Activated CD8-positive, alpha-beta memory T cell treated with anti-CD3 and anti-CD28 coated beads, Interleukin-2, amount 50 U/mL, for 4 hours (primary cell): ENCODE measurements around the gene CSPG4.
"Not testable (repeated sequence)": the region's sequence is repeated elsewhere in the genome, so short reads cannot be mapped to it uniquely, and the experiment has no call there.

Experiments used
- DNase-seq: peaks from one replicate; pipeline ENCODE4 v3.0.0-alpha.2; 2020

CSPG4 gene

GRCh38 chr15:75686212-75686642 is 26.4 kb downstream of the CSPG4 start:
- peak; percentile 73 for DNase-seq

- no peak for DNase-seq
Measured at GRCh38 chr15:75685195-75685594, 27.5 kb downstream of the CSPG4 start.

DNA sequence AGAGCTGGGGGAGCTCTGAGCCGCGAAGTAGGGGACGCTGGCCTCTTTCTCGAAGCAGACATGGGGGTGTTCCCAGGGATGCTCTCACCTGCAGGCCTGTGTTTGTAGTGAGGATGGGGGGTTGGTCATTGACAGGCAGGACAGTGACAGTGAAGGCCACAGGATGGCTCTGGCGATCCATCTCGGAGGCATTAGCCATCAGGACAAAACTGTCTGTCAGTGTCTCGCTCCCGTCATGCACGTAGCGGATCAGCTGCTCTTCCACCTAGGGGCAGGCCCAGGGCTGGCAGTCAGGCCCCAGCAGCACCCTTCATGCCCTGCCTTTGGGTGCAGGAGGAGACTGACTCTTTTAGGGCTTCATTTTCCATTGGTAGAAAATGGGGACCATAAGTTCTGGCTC is 28.0 kb downstream of the CSPG4 start:
- no peak for DNase-seq

DNA sequence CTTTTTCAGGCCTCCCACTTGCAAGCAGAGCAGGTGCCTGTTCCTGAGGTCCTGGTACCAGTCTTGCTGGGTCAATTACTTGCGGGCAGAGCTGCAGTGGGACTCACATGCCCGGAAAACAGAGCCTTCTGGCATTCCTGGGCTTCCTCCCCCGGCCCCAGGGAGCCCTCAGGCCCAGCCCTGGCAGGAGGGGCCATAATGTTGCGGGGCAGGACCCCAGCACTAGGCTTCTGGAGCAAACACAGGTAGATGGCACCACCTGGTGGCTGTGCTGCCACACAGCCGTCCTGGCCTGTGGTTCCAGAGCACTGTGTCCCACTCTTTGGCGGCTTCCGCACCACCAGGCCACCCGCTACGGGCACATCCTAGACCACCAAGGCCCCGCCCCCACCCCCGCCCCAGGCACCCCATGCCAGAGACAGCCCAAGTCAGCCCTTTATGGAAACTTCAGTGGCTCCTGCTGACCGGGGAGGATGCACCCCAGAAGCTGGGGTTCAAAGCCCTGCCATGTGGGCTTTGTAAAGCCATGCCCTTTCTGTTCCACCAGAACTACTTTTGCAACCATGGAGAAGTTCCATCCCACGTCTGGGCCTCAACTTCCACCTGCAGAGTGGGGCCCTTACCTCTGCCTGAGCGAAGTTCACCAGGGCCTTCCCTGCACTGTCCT is 28.9 kb downstream of the CSPG4 start:
- DNase-seq: peak; percentile 72

DNA sequence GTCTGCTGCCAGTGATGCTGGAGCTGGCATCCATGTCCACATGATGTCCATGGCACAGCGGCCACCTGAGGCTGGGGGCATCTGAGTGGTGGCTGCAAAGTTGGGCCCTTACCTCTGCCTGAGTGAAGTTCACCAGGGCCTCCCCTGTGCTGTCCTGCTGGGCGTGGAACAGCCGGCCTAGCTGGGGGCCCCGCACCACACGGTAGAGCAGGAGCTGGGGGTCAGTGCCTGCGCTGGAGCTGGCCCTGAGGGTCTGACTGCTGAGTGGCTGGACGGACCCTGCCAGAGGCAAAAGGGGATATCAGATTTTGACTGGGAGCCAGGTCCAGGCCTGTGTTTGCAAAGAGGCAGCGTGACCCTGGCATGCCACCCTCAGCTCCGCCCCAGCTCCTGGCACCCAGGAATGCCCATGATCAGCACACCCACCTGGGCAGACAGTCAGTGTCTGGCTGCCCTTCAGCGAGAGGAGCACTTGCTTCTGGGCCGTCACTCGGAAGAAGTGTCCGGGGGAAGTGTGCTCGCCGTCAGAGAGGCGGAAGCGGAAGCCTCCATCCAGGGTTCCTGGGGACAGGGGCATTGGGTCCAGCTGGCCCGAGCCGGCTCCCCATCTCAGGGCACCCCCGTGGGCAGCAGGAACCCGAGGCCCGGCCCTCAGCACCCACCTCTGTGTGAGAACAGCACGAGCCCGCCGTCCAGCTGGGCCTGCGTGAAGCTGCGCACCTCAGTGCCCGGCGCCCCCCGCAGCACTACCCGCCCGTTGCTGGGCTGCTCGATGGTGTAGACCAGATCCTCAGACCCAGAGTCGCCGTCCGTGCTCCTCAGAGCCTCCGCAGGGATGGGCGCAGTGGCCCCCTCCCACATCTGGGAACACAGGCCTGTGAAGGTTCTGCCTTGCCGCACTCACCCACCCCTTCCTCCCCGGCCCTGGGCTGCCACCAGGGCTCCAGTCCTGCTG is 30.2 kb downstream of the CSPG4 start:
- DNase-seq: no peak

- no peak for DNase-seq
Measured at GRCh38 chr15:75680007-75680789, 32.5 kb downstream of the CSPG4 start.

- DNase-seq: not testable (repeated sequence)
Measured at GRCh38 chr15:75678324-75678690, 34.3 kb downstream of the CSPG4 start.

DNA sequence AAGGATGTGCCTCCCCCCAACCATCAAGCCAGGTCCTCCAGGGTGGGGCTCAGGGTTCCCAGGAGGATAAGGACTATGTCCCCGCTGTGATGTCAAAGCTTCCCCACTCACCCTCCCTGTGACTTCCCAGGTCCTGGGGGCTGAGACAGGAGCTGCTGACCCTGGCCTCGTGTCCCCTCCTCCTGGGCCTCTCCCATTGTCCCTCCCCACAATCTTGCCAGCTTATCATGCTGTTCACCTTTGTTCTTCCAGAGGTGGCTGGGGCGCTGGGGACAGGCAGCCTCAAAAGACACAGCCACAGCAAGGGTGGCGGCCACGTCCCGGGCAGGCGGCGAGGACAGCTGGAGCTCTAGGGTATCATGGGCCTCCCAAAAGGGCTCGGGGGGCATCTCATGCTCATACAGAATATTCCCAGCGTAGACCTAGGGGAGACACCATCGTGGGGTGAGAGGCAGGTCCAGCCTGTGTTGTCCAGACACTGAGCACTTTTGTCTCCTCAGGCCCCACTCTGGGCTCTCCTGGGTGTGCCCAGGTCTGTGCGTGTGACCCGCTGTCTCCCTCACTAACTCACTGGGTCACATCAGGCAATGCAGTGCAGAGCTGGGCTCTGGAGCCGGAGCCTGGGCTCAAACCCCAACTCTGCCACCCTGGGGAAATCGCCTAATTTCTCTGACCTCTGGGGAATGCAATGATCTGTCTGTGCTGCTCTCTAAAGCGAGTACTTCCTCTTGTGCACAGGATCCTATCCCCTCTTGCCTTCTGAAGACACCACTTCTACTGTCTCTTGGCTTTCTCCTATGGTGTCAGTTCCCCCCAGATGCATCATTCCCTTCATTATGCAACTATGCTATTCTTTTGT is 35.0 kb downstream of the CSPG4 start:
- DNase-seq: no peak

- no peak for DNase-seq
Measured at GRCh38 chr15:75676688-75677464, 35.8 kb downstream of the CSPG4 start.

- no peak for DNase-seq
Measured at GRCh38 chr15:75675579-75676404, 36.9 kb downstream of the CSPG4 start.

GRCh38 chr15:75674366-75674765 is 38.3 kb downstream of the CSPG4 start:
- DNase-seq: no peak

- DNase-seq: no peak
Measured at GRCh38 chr15:75673426-75674235, 39.0 kb downstream of the CSPG4 start.

DNA sequence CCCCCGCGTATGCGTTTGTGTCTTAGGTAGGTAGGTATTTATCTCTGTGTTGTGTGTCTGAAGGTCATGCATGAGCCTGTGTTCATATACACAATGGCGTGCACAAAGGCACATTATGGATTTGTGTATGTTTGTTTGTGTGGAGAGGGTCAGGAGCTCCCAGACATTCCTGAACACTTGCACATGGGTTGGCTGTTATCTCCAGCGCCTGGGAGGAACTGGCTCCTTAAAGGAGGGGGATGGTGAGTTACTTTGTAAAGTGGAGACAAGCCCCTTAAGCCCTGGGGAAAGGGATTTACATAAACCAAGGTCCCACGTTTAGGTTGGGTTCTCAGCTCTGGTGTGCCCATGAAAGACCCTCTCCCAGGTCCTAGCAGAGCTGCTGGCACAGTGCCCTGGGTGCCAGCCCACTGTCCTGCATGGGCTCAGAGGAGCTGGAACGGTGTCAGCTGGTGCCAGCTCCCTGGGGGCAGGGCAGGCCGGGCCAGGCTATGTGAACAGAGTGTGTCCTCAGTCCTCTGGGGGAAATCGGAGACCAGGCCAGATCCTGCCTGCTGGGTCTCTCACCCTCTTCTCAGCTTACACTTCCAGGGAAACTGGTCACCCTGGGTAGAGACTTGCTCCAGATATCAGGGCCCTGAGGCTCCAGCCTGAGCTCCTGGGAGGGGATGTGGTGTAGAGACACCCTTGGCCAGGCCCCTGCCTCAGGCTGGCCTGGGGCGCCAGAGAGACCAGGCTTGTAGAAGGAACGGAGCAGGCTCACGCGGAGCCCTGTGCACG is 39.8 kb downstream of the CSPG4 start:
- no peak for DNase-seq

- DNase-seq: no peak
Measured at GRCh38 chr15:75671730-75672602, 40.7 kb downstream of the CSPG4 start.

DNA sequence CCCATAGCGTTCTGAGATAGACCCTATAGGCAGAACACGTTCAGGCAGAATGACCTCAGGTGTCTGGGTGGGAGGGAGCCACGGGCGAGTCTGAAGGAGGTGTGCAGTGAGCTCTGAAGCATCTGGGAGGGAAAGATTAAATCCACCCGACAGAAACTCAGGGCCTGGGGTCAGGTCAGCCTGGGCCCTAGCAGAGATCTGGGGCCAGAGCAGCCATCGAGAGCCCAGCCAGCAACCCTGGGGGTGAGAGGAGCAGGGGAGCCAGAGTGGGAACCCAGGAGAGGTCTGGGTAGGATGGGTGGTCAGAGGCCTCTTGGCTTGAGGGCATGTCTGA is 42.8 kb downstream of the CSPG4 start:
- no peak for DNase-seq

- no peak for DNase-seq
Measured at GRCh38 chr15:75669191-75669878, 43.3 kb downstream of the CSPG4 start.

DNA sequence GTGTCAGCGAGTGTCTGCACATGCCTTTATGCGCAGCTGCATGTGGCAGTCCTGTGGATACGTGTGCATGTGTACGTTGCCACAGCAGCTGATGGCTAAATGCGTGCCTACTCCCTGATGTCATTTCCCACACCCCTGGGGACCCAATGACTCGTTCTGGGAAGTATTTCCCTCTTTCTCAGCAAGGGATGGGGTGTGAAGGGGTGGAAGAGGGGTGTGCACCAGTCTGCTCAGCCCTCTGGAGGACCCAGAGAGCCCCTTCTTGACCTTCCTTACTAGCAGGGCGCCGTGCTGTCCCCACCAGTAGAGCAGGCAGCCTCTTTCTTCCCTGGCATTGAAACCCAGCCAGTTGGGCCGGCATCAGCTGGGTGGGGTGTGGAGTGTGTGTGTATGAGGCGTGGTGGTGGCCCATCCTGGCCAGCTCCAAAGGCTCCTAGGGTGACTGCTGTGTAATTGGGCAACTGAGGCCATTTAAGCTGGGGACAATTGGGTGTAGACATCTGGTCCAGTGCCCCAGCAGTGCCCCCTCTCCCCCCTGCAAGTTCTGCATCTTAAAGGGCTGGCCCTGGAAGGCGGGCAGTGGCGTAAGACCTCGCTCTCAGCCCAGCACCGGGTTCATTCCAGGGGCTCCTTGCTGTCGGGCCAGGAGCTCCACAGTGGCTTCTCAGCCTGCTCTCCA is 45.7 kb downstream of the CSPG4 start:
- DNase-seq: no peak
